Putamen (tissue), 1 donor: ENCODE data around the gene FBXW10B.
"Not testable (repeated sequence)": the region's sequence is repeated elsewhere in the genome, so short reads cannot be mapped to it uniquely, and the experiment has no call there.

ENCODE experiments used
- DNase-seq: peaks from one replicate; pipeline ENCODE4 v3.0.0-alpha.2; 2016; ENCODE audit warnings: low spot score

FBXW10B gene

GRCh38 chr17:15642014-15642413 lies 22.5 kb upstream of the FBXW10B start:
- not testable (repeated sequence) for DNase-seq

- DNase-seq: not testable (repeated sequence)
These were observed 11.5 kb upstream of the FBXW10B start for GRCh38 chr17:15630930-15631453.

GRCh38 chr17:15629991-15630390 lies 10.5 kb upstream of the FBXW10B start:
- not testable (repeated sequence) for DNase-seq

- DNase-seq: not testable (repeated sequence)
These were observed 4.2 kb upstream of the FBXW10B start for GRCh38 chr17:15623661-15624209.

GRCh38 chr17:15623255-15623654 lies 3.8 kb upstream of the FBXW10B start:
- not testable (repeated sequence) for DNase-seq

- DNase-seq: not testable (repeated sequence)
These were observed 2.6 kb upstream of the FBXW10B start for GRCh38 chr17:15622124-15622523.

- not testable (repeated sequence) for DNase-seq
These were observed 2.7 kb downstream of the FBXW10B start for GRCh38 chr17:15616828-15617227.

GRCh38 chr17:15615850-15616249 lies 3.7 kb downstream of the FBXW10B start:
- not testable (repeated sequence) for DNase-seq

- DNase-seq: not testable (repeated sequence)
These were observed 6.4 kb downstream of the FBXW10B start for GRCh38 chr17:15613111-15613510.

GRCh38 chr17:15592960-15593359 lies 26.5 kb downstream of the FBXW10B start:
- not testable (repeated sequence) for DNase-seq

GRCh38 chr17:15591986-15592385 lies 27.5 kb downstream of the FBXW10B start:
- not testable (repeated sequence) for DNase-seq

- not testable (repeated sequence) for DNase-seq
These were observed 28.7 kb downstream of the FBXW10B start for GRCh38 chr17:15590844-15591243.

GRCh38 chr17:15589544-15590536 lies 29.7 kb downstream of the FBXW10B start:
- not testable (repeated sequence) for DNase-seq

- not testable (repeated sequence) for DNase-seq
These were observed 31.5 kb downstream of the FBXW10B start for GRCh38 chr17:15588017-15588416.

- not testable (repeated sequence) for DNase-seq
These were observed 36.2 kb downstream of the FBXW10B start for GRCh38 chr17:15583313-15583712.

GRCh38 chr17:15581462-15581861 lies 38.0 kb downstream of the FBXW10B start:
- not testable (repeated sequence) for DNase-seq

GRCh38 chr17:15576848-15577247 lies 42.7 kb downstream of the FBXW10B start:
- DNase-seq: not testable (repeated sequence)

- not testable (repeated sequence) for DNase-seq
These were observed 44.8 kb downstream of the FBXW10B start for GRCh38 chr17:15574660-15575059.

GRCh38 chr17:15573870-15574269 lies 45.6 kb downstream of the FBXW10B start:
- DNase-seq: not testable (repeated sequence)
